Urinary bladder (tissue), 4 donors: Measurements from ENCODE around the gene HPSE2. TPM values are rescaled to one million over a fixed set of nuclear protein-coding genes. Genes with fewer than 3 reads are reported as not detected.

ENCODE experiments used
- DNase-seq: peaks from one replicate; pipeline ENCODE4 v3.0.0-alpha.2; 2015; ENCODE audit errors: extremely low spot score
- H3K27ac ChIP-seq: one replicate; pipeline ENCODE4 v1.5.1; 2013; ENCODE audit warnings: low read depth, mild to moderate bottlenecking, moderate library complexity
- H3K36me3 ChIP-seq: one replicate; pipeline ENCODE4 v1.6.1; 2013; ENCODE audit warnings: mild to moderate bottlenecking, moderate library complexity; ENCODE audit not compliant: insufficient read depth
- H3K4me1 ChIP-seq: one replicate; pipeline ENCODE4 v1.6.1; 2013; ENCODE audit warnings: mild to moderate bottlenecking, moderate library complexity; ENCODE audit not compliant: insufficient read depth
- H3K4me3 ChIP-seq: one replicate; pipeline ENCODE4 v1.5.1; 2013; ENCODE audit warnings: low read depth, low read length
- WGBS: extraction: QIAGEN DNeasy Blood & Tissue Kit; methylation state at CpG from one replicate; pipeline ENCODE4 v1.1.7; 2013; 5-methylcytosine and 5-hydroxymethylcytosine counted together
- polyA plus RNA-seq: library from polyadenylated mRNA; stranded (reverse); fragments of 200-250 nt; gene quantifications from one replicate; pipeline ENCODE4 v1.2.3, GENCODE V29; 2013
- total RNA-seq: library from RNA; depleted of rRNA; stranded (reverse); fragments of >200 nt; gene quantifications from one replicate; pipeline ENCODE4 v1.2.3, GENCODE V29; 2014
- donor health status: healthy with polysubstance abuse.
- donor health status: healthy.

HPSE2 gene
- total and polyA plus RNA-seq, 2 donors = 46.3 to 48.1 TPM

DNA sequence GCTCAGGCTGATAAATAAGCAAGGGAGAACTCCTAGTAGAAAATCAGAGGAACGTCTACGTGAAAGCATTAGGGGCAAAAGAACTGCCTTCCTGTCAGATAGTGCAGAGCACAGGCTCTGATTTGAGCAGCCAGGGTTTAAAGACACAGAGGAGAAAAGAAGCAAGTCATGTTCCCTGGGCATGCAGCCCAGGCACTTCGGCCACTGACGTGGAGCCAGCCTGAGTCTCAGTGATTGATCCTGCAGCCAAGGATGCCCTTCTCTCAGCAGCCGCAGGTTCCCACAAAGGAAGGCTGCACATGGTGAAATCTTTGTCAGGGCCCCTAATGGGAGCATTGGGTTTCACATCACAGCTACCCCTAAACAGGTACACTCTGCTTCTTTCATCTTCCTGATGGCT, 627.2 kb downstream of the HPSE2 start:
- DNase-seq = no peak
- Histone ChIP-seq H3K27ac (no peak overlapping the region), H3K36me3 (no peaks in the 10 kb centered on the region), H3K4me1 (no peaks in the 10 kb centered on the region), H3K4me3 (no peak overlapping the region)
- WGBS = 22% methylated on average over 5 of the region's 5 CpGs

DNA sequence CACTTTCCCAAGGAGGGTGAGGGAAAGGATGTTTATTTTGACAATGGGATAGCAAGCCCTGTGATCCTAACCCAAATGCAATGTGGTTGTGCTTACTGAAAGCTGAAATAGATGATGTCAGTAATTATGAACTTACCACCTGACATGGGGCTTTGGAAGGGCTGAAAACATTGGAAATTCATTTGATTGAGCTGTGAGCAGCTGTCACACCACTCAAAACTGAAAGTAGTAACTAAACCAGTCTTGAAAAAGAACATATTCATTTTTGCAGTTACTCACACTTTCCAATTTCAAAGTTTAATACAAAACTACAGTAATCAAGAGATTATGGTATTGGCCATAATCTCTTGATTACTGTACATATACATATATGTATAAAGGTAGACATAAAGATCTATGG, 633.4 kb downstream of the HPSE2 start:
- H3K4me3 ChIP-seq = no peak overlapping the region
- no peak for DNase-seq
- no peaks in the 10 kb centered on the region for H3K36me3 ChIP-seq
- no peak overlapping the region for H3K27ac ChIP-seq
- no peaks in the 10 kb centered on the region for H3K4me1 ChIP-seq

DNA sequence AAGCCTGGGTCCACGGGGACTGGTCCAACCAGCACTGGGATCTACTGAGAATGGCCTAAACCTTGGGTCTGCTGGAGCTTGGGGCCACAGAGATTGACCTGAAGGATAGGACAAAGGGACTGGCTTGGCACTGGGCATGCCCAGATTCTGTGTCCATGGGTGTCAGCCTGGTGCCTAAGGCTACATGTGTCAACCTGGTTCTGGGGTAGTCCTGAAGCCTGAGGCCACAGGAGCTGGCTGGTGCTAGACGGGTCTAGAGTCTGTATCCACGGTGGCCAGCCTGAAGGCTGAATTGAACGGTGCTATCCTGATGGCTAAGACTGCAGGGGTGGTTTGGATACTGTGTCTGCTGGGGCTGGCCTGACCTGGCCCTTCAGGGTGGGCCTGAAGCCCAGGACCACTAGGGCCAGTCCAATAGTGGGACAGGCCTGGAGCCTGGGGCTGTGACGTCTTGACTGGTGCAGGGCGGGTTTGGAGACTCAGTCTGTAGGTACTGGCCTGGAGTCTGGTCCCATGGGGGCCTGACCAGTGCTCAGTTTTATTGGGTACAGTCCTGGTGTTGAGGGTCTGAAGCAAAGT, 636.5 kb downstream of the HPSE2 start:
- WGBS = 96% methylated on average over 6 of the region's 6 CpGs
- Histone ChIP-seq H3K36me3 (no peaks in the 10 kb centered on the region), H3K4me3 (no peak overlapping the region), H3K27ac (no peak overlapping the region), H3K4me1 (no peaks in the 10 kb centered on the region)
- no peak for DNase-seq

DNA sequence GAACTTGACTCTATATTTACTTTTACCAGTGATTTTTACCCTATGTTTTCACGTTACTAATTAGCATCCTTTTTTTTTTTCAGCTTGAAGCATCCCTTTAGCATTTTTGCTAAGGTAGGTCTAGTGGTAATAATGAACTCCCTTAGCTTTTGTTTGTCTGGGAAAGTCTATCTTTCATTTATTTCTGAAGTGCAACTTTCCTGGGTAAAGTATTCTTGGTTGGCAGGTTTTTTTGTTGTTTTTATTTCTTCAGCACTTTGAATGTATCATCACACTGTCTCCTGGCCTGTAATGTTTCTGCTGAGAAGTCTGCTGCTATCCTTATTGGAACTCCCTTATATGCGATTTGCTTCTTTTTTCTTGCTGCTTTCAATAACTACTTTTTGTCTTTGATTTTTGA, 639.2 kb downstream of the HPSE2 start:
- Histone ChIP-seq H3K27ac (no peak overlapping the region), H3K4me3 (no peak overlapping the region), H3K36me3 (no peaks in the 10 kb centered on the region), H3K4me1 (no peaks in the 10 kb centered on the region)
- DNase-seq = no peak
- 97% methylated on average over 2 of the region's 2 CpGs for WGBS

DNA sequence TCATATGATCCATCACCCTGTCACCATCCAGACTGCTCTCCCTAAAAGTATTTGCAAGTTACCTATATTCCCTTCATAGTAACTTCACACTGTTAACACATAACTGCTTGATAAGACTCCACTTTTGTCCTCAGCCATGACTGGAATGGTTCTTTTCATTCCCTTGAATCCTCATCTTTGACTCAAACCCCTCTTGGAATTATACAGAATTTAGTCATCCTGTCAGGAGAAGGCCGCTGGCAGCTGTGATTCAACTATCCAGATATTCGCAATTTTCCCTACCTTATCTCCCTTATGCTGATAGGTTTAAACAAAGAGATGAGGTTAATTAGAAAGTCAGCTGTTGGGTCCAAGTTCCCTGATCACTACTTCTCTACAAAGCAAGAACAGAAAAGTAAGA, 646.0 kb downstream of the HPSE2 start:
- no peaks in the 10 kb centered on the region for H3K4me1 ChIP-seq
- no peak overlapping the region for H3K4me3 ChIP-seq
- WGBS = 73% methylated on average over 2 of the region's 2 CpGs
- no peak overlapping the region for H3K27ac ChIP-seq
- no peak for DNase-seq
- H3K36me3 ChIP-seq = no peaks in the 10 kb centered on the region

DNA sequence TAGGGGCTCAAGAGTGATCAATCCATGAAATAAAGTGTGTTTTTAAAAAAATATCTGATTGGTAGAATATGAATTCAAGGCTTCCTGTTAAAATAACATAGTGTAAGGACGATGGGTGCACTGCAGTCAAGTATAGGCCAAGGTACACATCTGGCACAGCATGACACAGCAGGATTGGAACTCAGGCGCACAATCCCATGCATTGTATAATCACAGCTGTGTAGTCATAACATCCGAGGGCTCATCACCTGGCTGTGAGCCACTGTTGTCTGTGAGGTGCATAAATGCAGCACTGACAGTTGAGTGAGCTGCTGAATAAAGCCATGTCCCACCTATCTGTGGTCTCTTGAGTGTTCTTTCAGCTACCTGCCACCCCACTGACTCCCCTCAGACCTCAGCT, 646.6 kb downstream of the HPSE2 start:
- DNase-seq = no peak
- WGBS = 64% methylated on average over 3 of the region's 3 CpGs
- Histone ChIP-seq H3K4me3 (no peak overlapping the region), H3K27ac (no peak overlapping the region), H3K36me3 (no peaks in the 10 kb centered on the region), H3K4me1 (no peaks in the 10 kb centered on the region)

DNA sequence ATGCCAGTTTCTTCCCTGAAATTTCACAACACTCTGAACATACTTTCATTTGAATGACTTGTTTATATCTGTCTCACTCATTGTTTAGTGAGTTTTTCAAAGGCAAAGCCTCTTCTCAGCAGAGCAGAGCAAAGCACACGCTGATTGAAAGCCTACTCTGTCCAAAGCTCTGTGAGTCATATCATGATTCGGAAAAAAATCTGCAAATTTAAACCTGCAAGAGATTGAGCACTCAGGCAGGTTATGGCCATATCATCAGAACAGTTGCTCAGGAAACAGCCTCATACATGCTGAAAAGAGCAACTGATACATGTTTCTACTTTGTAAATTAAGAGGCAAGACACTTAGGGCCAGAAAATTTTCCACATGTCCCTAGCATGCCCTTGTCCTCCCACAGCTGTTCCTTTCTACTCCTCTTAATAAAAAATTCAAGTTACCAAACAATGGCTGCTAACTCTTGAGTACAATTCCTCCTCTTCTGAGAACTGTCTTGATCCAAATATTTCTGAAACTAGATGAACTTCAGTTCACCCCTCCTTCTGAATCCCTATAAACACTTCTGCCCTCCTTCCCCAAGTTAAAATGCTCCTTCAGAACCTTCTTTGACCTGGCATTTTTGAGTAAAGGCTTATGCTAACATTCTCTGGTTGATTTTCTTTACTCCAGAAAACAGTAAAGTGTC, 648.4 kb downstream of the HPSE2 start:
- Histone ChIP-seq H3K4me3 (no peak overlapping the region), H3K27ac (no peak overlapping the region), H3K36me3 (no peaks in the 10 kb centered on the region), H3K4me1 (no peaks in the 10 kb centered on the region)
- peak; percentile 51 for DNase-seq
- WGBS = 33% methylated on average over 2 of the region's 2 CpGs

DNA sequence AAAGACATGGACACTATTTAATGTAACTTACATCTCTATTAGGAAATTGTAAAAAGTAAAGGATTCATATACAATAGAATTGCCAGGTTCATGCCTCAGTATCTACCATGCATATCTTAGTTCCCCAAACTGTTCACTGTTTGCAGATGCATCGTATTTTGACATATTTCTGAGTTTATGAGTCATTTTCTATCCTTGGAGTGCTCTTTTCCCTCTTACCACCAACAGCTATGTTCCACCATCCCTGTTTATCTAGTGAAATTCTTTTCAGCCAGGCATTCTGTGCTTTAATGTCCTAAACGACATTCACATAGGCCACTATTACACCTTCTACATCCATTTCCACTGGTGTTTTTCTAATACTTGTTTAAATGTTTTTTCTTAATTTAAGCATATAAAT, 649.6 kb downstream of the HPSE2 start:
- no peaks in the 10 kb centered on the region for H3K36me3 ChIP-seq
- WGBS = 70% methylated on average over 2 of the region's 2 CpGs
- H3K4me1 ChIP-seq = no peaks in the 10 kb centered on the region
- DNase-seq = no peak
- H3K4me3 ChIP-seq = no peak overlapping the region
- H3K27ac ChIP-seq = no peak overlapping the region

DNA sequence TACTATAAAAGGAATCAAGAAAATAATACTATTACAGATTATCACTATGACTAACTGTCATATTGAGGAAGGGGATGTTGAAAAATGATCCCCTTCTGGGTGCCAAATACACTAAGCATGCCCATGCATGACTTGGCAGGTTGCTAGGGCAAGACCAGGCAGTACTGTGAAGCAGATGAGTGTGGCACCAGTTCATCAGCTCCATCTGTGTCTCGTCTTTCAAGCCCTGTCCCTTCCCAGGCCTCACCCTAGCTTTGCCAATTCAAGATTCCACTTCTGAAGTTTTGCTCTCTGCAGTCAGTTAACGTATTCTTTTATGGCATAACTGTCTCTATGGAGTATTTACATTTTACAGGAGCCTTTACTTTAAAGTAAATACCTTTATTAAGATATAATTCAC, 653.3 kb downstream of the HPSE2 start:
- Histone ChIP-seq H3K36me3 (no peaks in the 10 kb centered on the region), H3K4me3 (no peak overlapping the region), H3K4me1 (no peaks in the 10 kb centered on the region), H3K27ac (no peak overlapping the region)
- 40% methylated on average over 2 of the region's 2 CpGs for WGBS
- no peak for DNase-seq

DNA sequence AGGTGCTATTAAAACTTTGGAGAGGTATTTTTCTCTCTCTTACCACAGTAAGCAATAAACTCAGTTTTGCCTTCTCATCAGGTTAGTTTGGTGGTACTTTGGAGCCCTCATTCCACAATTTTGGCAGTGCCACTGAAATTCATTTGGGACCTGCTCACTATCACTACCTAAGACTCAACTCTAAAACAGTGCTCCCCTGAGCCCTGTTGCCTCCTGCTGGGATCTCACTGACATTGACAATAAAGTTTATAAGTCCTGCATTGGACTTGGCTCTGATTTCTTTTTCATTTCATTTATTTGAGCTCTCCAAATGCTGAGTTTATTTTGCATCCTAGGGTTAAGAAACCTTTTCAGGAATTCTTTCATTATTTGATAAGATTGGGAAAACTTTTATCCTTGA, 658.1 kb downstream of the HPSE2 start:
- no peaks in the 10 kb centered on the region for H3K36me3 ChIP-seq
- H3K4me3 ChIP-seq = no peak overlapping the region
- H3K4me1 ChIP-seq = no peaks in the 10 kb centered on the region
- H3K27ac ChIP-seq = no peak overlapping the region
- DNase-seq = no peak

DNA sequence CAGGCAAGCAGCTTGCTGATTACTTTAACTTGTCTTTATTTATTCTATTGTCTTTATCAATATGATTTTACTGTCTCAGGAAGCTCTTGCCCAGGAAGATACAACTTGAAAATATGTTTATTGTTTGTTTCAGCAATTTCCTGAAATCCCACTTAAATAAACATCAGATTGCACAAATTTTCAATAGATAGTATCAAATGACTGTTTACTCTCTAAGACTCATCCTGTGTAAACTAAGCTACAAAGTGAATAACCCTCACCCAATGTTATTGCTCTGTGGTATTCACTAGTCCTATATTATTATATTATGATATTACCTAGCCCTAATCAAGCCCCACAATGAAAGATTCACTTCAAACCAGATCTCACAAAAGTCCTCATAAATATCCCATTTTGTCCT, 658.5 kb downstream of the HPSE2 start:
- Histone ChIP-seq H3K36me3 (no peaks in the 10 kb centered on the region), H3K4me1 (no peaks in the 10 kb centered on the region), H3K27ac (no peak overlapping the region), H3K4me3 (no peak overlapping the region)
- DNase-seq = no peak

DNA sequence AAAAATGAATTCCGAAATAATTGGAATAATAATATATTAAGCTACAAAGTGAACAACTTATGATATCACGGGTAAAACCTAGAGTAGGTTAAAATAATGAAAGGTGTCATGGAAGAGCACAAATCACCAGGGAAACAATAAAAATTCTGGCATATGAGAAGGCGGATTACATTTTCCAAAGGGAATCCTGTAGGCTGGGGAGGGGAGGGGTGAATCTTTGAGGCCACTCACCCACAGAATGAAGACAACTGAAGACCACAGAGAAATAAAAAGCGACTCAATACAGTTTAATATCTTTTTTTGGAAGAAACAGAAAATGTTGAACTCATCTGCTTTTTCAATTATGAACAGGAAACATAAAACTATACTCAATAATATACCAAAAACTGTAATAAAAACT, 659.6 kb downstream of the HPSE2 start:
- H3K4me1 ChIP-seq = no peaks in the 10 kb centered on the region
- 64% methylated on average over 4 of the region's 4 CpGs for WGBS
- no peak overlapping the region for H3K27ac ChIP-seq
- no peak overlapping the region for H3K4me3 ChIP-seq
- H3K36me3 ChIP-seq = no peaks in the 10 kb centered on the region
- DNase-seq = no peak

DNA sequence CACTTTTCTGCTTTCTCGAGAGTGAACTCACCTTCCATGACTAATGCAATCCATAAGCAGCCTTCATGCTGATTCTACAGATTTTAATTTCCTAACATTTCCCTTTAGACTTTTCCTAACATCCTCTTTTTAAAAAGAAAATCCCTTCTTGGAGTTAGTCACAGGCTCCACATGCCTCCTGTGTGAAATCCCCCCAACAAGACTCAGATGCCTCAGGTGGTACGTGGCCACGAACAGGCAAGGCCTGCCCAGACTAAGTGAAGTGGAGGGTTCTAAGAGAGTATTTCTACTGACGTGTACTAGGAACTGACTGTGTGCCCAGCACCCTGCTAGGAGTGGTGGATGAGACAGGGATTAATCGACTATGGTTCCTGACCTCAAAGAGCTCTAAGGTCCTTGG, 663.1 kb downstream of the HPSE2 start:
- H3K4me1 ChIP-seq = no peaks in the 10 kb centered on the region
- no peak for DNase-seq
- H3K4me3 ChIP-seq = no peak overlapping the region
- no peak overlapping the region for H3K27ac ChIP-seq
- H3K36me3 ChIP-seq = no peaks in the 10 kb centered on the region
- WGBS = 71% methylated on average over 5 of the region's 5 CpGs

DNA sequence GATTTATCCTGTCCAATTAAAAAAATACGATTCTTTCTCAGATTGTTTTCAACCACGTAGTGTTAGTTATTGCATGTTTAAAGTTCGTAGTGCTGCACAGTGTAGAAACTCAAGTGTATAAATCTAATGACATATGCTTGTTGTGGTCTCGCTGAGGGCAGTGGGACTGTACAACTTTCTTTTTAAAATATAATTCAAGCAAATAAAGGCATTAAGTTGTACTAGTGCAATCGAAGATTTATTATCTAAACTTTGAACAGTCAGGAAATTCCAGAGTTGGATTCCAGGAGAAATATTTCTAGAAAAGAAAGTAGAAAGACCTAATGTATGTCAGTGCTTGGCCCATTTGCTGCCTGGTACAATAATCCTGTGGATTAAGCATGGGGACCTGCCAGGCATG, 664.8 kb downstream of the HPSE2 start:
- no peak for DNase-seq
- Histone ChIP-seq H3K4me3 (no peak overlapping the region), H3K27ac (no peak overlapping the region), H3K36me3 (no peaks in the 10 kb centered on the region), H3K4me1 (no peaks in the 10 kb centered on the region)
- 61% methylated on average over 5 of the region's 5 CpGs for WGBS

DNA sequence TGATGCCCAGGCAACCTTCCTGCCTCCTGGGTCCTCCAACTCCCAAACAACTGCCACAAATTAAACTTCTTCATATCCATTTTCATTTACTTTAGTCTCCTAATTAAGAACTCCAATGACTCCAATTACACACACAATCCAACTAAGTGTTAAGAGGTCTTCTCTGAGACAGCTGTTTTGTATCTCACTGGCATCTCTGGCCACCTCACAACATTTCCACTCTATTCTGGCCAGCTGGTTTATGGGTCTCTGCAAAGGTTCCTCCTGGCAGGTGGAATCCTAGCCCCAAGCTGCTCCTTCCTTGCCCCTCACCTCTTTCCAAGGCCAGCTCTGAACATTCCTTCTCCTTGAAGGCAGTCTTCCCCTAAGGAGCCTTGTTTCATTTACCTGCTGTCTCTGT, 665.8 kb downstream of the HPSE2 start:
- DNase-seq = no peak
- Histone ChIP-seq H3K36me3 (no peaks in the 10 kb centered on the region), H3K4me3 (no peak overlapping the region), H3K27ac (no peak overlapping the region), H3K4me1 (no peaks in the 10 kb centered on the region)
